Fibroblast of lung (primary cell): ENCODE results near the gene IGSF9B. TPM values are rescaled to one million over a fixed set of nuclear protein-coding genes. Genes with fewer than 3 reads are reported as not detected.

ENCODE experiments used
- DNase-seq, 2 donors: peaks; one replicate each; pipeline versions ENCODE4 v3.0.0 to v3.0.0-alpha.2; 2010; ENCODE audit warnings: low read depth in 2 of 2
- H2AFZ ChIP-seq: 2 replicates; pipeline ENCODE4 v1.5.1; 2012; ENCODE audit warnings: low read length, control low read depth, inconsistent platforms
- H3K27ac ChIP-seq: 2 replicates; pipeline ENCODE4 v1.5.1; 2011; ENCODE audit warnings: low read length, control low read depth; ENCODE audit not compliant: insufficient read depth
- H3K27me3 ChIP-seq: 2 replicates; pipeline ENCODE4 v1.5.1; 2011; ENCODE audit warnings: mild to moderate bottlenecking, low read length; ENCODE audit not compliant: control insufficient read depth, insufficient read depth
- H3K36me3 ChIP-seq: 2 replicates; pipeline ENCODE4 v1.5.1; 2011; ENCODE audit warnings: low read length; ENCODE audit not compliant: control insufficient read depth, insufficient read depth
- H3K4me1 ChIP-seq: 2 replicates; pipeline ENCODE4 v1.5.1; 2011; ENCODE audit warnings: low read length; ENCODE audit not compliant: control insufficient read depth, insufficient read depth; ENCODE audit errors: extremely low read depth
- H3K4me2 ChIP-seq: 2 replicates; pipeline ENCODE4 v1.5.1; 2011; ENCODE audit warnings: low read length, control low read depth; ENCODE audit not compliant: insufficient read depth; ENCODE audit errors: extremely low read depth
- H3K4me3 ChIP-seq, 4 experiments: fragments of 200-600 bp in 1 of 4; sonication (generic) in 1 of 4; replicated peaks in 1 of 4; 2 replicates each; pipeline ENCODE4 v1.5.1; 2011 to 2016; ENCODE audit warnings: low read length in 4 of 4, low read depth in 3 of 4, mild to moderate bottlenecking in 3 of 4, control low read depth in 2 of 4, inconsistent platforms in 1 of 4, mixed read lengths in 1 of 4; ENCODE audit not compliant: insufficient read depth in 1 of 4; ENCODE audit errors: control extremely low read depth in 1 of 4
- H3K79me2 ChIP-seq: 2 replicates; pipeline ENCODE4 v1.5.1; 2012; ENCODE audit warnings: mild to moderate bottlenecking, low read length, inconsistent platforms; ENCODE audit not compliant: control insufficient read depth, insufficient read depth
- H3K9ac ChIP-seq: 2 replicates; pipeline ENCODE4 v1.5.1; 2011; ENCODE audit warnings: mild to moderate bottlenecking, low read length, control low read depth; ENCODE audit not compliant: insufficient read depth
- H3K9me3 ChIP-seq: 2 replicates; pipeline ENCODE4 v1.5.1; 2012; ENCODE audit warnings: low read depth, low read length; ENCODE audit not compliant: control insufficient read depth, insufficient read depth
- H4K20me1 ChIP-seq: 2 replicates; pipeline ENCODE4 v1.5.1; 2011; ENCODE audit warnings: low read length; ENCODE audit not compliant: control insufficient read depth, insufficient read depth; ENCODE audit errors: extremely low read depth
- EZH2 ChIP-seq: IDR thresholded peaks from 2 replicates; pipeline ENCODE4 v1.5.1; 2012; ENCODE audit warnings: low read length, control low read depth, mild to moderate bottlenecking; ENCODE audit errors: missing control alignments
- polyA plus RNA-seq, 2 donors: library from polyadenylated mRNA; depleted of rRNA in 1 of 2; stranded (reverse) in 1 of 2; unstranded in 1 of 2; fragments of >200 nt; gene quantifications; 2 replicates each; pipeline ENCODE4 v1.2.1, GENCODE V29; 2011 to 2012; ENCODE audit warnings: missing spikeins in 1 of 2
- total RNA-seq: library from RNA; depleted of rRNA; stranded (reverse); fragments of >200 nt; gene quantifications from 2 replicates; pipeline ENCODE4 v1.2.1, GENCODE V29; 2014
- TF ChIP-seq, protein P1 (sequence below), 2 donors: IDR thresholded peaks in 1 of 2; conservative IDR thresholded peaks in 1 of 2; 1 replicate in 1 of 2; 2 replicates in 1 of 2; pipeline ENCODE4 v1.5.1; 2011 to 2012; ENCODE audit warnings: low read length in 2 of 2, control low read depth in 1 of 2, inconsistent platforms in 1 of 2, low read depth in 1 of 2, mild to moderate bottlenecking in 1 of 2

IGSF9B gene
- total and polyA plus RNA-seq, 2 donors (not counting 1 experiment from before 2014, with no cell fraction given): under 0.01 TPM; not detected in 1

DNA sequence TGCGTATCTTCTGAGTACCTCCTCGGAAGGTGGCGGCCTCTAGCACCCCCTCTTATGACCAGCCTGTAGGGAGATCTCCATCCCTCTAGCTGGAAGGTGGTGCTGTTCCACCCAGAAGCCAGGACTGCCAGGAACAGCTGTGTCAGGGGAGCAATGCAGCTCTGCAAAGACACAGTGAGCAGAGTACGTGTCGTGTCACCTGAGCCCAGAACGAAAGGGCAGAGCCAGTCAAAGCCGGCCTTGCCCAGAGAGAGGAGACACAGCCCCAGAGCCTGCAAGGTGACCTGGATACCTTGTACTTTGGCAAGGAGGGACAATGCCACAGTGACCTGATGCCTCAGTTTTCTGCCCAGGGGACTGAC lies 18.7 kb upstream of the IGSF9B start:
- H3K4me1 ChIP-seq: no peaks in the 10 kb centered on the region
- TF ChIP-seq, protein P1, sequence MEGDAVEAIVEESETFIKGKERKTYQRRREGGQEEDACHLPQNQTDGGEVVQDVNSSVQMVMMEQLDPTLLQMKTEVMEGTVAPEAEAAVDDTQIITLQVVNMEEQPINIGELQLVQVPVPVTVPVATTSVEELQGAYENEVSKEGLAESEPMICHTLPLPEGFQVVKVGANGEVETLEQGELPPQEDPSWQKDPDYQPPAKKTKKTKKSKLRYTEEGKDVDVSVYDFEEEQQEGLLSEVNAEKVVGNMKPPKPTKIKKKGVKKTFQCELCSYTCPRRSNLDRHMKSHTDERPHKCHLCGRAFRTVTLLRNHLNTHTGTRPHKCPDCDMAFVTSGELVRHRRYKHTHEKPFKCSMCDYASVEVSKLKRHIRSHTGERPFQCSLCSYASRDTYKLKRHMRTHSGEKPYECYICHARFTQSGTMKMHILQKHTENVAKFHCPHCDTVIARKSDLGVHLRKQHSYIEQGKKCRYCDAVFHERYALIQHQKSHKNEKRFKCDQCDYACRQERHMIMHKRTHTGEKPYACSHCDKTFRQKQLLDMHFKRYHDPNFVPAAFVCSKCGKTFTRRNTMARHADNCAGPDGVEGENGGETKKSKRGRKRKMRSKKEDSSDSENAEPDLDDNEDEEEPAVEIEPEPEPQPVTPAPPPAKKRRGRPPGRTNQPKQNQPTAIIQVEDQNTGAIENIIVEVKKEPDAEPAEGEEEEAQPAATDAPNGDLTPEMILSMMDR (conservative IDR thresholded peaks at IDR 0.05 in 1 of 2, IDR thresholded peaks at IDR 0.05 in 1 of 2; ENCODE audit: low read depth in 1 of 2, low read length in 2 of 2): no peak
- no peak for TF ChIP-seq EZH2
- no peak overlapping the region for H2AFZ ChIP-seq
- H3K27me3 ChIP-seq: no peaks in the 10 kb centered on the region
- H3K9me3 ChIP-seq: no peaks in the 10 kb centered on the region
- no peaks in the 10 kb centered on the region for H3K79me2 ChIP-seq
- no peak overlapping the region for H3K4me2 ChIP-seq
- no peak overlapping the region for H3K4me3 ChIP-seq
- no peak for DNase-seq
- H3K27ac ChIP-seq: no peak overlapping the region
- no peaks in the 10 kb centered on the region for H3K36me3 ChIP-seq
- no peak overlapping the region for H3K9ac ChIP-seq
- no peaks in the 10 kb centered on the region for H4K20me1 ChIP-seq

DNA sequence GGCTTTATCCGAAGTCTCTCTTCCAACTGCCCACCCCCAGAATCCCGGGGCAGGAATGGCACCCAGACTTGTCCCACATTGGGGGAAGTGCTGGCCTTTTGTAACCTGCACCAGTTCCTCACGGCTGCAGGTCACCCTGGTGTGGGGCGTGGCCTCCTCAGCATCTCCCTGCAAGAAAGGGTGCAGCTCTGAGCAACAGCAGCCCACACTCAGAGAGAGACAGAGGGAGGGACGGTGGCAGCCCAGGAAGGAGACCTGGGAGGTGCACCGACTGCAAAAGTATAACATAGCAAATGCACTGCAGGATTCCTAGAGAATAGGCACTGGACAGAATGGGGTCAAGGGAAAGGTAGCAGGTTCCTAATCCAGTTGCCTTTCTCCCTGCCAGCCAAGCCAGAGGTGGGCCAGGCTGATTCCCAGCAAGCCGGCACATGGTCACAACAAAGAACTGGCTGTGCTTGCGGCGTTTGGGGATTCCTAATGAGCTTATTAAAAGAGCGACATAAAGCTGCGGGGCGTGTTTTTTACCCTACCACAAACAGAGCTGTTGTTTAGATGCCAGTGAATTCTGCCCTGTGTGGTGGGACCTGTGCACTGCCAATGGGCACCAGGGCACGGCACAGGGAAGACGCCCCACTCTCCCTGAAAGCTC lies 18.2 kb upstream of the IGSF9B start:
- Histone ChIP-seq H3K27ac (no peak overlapping the region), H3K36me3 (no peaks in the 10 kb centered on the region), H3K4me1 (no peaks in the 10 kb centered on the region), H3K27me3 (no peaks in the 10 kb centered on the region), H3K4me3 (no peak overlapping the region), H3K9me3 (no peaks in the 10 kb centered on the region), H4K20me1 (no peaks in the 10 kb centered on the region), H3K4me2 (no peak overlapping the region), H3K79me2 (no peaks in the 10 kb centered on the region), H2AFZ (no peak overlapping the region), H3K9ac (no peak overlapping the region)
- TF ChIP-seq EZH2: no peak
- no peak for DNase-seq

DNA sequence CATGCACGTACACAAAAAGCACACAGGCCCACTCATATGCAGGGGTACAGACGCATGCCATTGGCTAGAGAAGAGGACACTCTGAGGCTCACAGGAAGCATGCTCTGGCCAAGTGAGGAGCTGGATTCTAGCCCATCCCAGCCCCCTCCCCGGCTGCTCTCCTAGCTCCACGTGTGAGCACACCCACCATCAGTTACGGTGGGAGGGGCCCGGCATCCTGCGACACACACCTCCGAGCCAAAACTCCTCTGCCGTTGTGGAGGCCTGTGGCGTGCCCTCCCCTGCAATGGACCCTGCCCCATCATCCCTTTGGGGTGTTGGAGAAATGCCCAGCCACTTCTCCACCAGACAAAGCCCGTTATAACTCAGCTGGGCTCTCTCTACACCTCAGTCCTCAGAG lies 15.1 kb upstream of the IGSF9B start:
- H3K9ac ChIP-seq: no peak overlapping the region
- H4K20me1 ChIP-seq: no peaks in the 10 kb centered on the region
- H3K4me1 ChIP-seq: no peaks in the 10 kb centered on the region
- no peak overlapping the region for H3K4me3 ChIP-seq
- no peak overlapping the region for H3K4me2 ChIP-seq
- no peaks in the 10 kb centered on the region for H3K27me3 ChIP-seq
- no peaks in the 10 kb centered on the region for H3K9me3 ChIP-seq
- no peak overlapping the region for H2AFZ ChIP-seq
- no peak for TF ChIP-seq EZH2
- TF ChIP-seq, protein P1 (conservative IDR thresholded peaks at IDR 0.05 in 1 of 2, IDR thresholded peaks at IDR 0.05 in 1 of 2; ENCODE audit: low read depth in 1 of 2, low read length in 2 of 2): no peak
- no peak overlapping the region for H3K27ac ChIP-seq
- no peaks in the 10 kb centered on the region for H3K79me2 ChIP-seq
- no peak for DNase-seq
- no peaks in the 10 kb centered on the region for H3K36me3 ChIP-seq
